HG02588 (cell line): ENCODE measurements around the gene EAPP.
"Not testable (repeated sequence)": the region's sequence is repeated elsewhere in the genome, so short reads cannot be mapped to it uniquely, and the experiment has no call there.

Experiments
- ATAC-seq: cut with Tn5 transposase; IDR thresholded peaks from one replicate; pipeline ENCODE4 v1.9.1; 2021; ENCODE audit warnings: mild to moderate bottlenecking, moderate library complexity; ENCODE audit not compliant: unreplicated experiment

The EAPP gene

DNA sequence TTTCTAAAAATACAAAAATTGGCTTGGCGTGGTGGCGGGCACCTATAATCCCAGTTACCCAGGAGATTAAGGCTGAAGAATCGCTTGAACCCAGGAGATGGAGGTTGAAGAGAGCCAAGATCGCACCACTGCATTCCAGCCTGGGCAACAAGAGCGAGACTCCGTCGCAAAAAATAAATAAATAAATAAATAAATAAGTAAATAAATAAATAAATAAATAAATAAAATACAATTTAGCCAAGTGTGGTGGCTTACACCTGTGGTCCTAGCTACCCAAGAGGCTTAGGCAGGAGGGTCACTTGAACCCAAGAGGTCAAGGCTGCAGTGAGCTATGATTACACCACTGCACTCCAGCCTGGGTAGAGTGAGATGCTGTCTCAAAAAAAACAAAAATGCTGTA is 51.0 kb downstream of the EAPP start:
- no peak for ATAC-seq

DNA sequence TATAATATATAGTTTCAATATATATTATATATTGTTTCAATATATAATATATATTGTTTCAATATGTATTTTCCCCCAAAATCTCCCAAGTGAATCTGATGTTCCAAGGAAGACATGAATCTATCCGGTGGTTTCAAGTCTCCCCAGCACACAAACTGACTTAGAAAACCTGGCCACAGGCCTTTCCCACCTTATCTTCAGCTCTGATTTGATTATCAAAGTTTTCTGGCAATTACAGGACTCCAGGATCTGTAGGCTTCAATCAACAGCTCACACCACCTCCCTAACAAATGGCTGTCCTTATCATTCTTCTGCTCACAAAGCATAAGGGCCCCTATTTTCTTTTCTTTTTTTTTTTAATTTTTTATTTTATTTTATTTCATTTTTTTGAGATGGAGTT is 54.8 kb downstream of the EAPP start:
- ATAC-seq, result no peak

DNA sequence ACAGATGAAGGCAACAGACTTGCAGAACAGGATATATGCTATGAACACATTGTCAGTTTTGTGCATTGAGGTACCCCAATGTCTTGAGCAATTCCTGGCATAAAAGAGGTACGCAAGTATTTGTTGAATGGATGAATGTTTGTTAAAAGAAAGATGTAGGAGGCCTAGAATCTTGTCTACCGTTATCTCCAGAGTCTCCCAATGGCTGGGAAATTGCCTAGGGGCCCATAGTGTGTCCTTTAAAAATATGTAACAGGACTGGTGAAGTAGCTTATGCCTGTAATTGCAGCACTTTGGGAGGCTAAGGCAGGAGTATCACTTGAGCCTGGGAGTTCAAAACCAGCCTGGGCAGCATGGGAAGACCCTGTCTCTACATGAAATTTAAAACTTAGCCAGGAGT is 57.0 kb downstream of the EAPP start:
- no peak for ATAC-seq

DNA sequence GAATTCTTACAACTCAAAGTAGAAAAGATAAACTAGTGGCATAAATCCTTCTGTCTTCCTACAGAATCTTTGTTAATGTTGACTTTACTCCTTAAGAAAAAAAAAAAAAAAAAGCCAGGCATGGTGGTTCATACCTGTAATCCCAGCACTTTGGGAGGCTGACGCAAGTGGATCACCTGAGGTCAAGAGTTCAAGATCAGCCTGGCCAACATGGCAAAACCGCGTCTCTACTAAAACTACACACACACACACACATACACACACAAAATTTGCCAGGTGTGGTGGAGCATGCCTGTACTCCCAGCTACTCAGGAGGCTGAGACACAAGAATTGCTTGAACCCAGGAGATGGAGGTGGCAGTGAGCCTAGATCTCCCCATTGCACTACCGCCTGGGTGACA is 59.8 kb downstream of the EAPP start:
- no peak for ATAC-seq

DNA sequence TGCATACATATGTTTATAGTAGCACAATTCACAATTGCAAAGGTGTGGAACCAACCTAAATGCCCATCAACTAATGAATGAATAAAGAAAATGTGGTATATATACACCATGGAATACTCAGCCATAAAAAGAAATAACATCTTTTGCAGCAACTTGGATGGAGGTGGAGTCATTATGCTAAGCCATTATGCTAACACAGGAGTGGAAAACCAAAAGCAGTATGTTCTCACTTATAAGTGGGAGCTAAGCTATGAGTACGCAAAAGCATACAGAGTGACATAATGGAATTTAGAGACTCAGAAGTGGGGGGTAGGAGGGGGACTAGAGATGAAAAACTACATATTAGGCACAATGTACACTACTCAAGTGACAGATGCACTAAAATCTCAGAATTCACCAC is 61.2 kb downstream of the EAPP start:
- ATAC-seq, result no peak

DNA sequence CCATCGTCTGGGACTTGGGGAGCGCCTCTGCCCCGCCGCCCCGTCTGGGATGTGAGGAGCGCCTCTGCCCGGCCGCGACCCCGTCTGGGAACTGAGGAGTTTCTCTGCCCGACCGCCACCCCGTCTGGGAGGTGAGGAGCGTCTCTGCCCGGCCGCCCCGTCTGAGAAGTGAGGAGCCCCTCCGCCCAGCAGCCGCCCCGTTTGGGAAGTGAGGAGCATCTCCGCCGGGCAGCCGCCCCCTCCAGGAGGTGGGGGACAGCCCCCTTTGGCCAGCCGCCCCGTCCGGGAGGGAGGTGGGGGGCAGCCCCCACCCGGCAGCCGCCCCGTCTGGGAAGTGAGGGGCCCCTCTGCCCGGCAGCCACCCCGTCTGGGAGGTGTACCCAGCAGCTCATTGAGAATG is 63.5 kb downstream of the EAPP start:
- not testable (repeated sequence) for ATAC-seq

DNA sequence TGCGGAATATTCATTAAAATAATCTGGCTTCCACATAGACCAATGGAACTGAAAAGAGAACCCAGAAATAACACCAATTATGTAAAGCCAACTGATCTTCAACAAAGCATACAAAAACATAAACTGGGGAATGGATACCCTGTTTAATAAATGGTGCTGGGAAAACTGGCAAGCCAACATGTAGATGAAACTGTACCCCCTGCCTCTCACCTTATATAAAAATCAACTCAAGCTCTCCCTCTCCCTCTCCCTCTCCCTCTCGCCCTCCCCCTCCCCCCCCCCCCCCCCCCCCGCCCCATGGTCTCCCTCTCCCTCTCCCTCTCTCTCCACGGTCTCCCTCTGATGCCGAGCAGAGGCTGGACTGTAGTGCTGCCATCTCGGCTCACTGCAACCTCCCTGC is 64.3 kb downstream of the EAPP start:
- no peak for ATAC-seq

DNA sequence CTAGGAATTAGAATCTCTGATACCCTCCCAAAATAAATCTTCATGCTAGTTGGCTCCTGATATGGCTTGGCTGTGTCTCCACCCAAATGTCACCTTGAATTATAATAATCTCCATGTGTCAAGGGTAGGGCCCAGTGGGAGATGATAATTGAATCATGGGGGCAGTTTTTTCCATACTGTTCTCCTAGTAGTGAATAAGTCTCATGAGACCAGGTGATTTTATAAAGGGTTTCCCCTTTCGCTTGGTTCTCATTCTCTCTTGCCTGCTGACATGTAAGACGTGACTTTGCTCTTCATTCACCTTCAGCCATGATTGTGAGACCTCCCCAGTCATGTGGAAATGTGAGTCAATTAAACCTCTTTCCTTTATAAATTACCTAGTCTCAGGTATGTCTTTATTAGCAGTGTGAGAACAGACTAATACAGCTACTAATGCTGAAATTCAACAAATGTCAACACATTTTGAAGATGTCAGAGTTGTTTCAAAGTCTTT is 65.3 kb downstream of the EAPP start:
- no peak for ATAC-seq

DNA sequence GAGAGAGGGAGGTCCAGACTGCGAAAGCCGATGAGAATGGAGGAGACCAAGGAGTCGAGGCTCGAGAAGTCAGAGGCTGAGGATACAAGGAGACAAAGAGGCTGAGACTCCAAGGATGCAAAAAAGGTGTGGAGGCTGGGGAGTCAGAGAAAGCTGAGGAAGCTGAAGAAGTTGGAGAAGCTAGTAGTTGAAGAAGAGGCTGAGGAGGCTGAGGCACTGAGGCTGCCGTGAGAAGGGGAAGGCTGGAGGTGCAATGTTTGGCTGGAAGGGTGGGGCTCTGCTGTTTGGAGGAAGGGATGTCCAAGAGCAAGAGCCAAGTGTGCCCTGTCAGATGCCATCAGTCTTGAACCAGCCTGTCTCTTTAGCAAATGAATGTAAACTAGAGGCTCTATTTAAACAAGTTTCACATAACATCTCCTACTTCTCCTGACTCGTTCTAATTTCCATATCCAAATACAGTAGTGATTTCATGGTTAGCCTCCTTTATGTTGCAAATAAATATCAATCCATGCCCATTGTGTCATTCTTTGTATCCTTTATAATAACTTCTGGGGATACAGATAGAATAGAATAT is 66.7 kb downstream of the EAPP start:
- ATAC-seq, result no peak

DNA sequence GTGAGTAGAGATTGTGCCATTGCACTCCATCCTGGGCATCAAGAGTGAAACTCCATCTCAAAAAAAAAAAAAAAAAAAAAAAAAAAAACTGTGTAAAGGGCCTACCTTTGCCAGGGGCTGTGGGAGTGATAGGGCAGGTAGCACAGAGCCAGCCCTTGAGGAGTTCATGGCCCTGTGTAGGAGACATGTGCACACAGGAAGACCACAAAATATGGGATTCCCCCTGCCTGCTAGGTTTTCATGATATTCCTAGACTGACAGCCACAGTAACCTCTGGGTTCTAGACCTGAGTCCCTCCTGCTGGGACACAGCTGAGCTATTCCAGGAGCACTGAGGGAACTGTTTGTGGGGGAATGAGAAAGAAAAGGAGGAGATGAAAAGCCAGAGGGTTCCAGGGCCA is 69.2 kb downstream of the EAPP start:
- ATAC-seq, result no peak

DNA sequence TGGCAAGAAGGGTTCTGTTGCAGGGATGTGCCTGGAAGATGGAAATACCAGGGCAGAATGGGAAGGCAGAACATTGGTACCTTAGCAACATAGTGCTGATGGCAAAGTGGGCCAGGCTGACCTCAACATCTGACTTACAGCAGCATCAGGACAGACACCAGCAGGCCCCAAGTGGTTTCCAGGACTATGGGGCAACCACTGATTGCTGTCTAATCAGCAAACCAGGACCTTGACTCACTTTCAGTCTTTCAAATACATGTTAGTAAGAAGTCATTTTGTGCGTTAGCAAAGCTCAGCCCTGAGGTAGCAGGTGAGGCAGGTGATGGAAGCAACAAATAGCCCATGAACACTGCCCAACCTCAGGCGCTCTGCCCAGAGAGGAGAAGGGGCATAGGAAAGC is 72.8 kb downstream of the EAPP start:
- ATAC-seq, result no peak
